ENCODE data around the gene RNU4-1. TPM values are rescaled to one million over a fixed set of nuclear protein-coding genes. Genes with fewer than 3 reads are reported as not detected.

Gene RNU4-1
- total and polyA plus RNA-seq, 9 of the 15 experiments (the other 6 are each of a cell fraction or from before 2014, with no cell fraction given), result under 0.01 to 19,719 (median 3,563) TPM; not detected in 4

DNA sequence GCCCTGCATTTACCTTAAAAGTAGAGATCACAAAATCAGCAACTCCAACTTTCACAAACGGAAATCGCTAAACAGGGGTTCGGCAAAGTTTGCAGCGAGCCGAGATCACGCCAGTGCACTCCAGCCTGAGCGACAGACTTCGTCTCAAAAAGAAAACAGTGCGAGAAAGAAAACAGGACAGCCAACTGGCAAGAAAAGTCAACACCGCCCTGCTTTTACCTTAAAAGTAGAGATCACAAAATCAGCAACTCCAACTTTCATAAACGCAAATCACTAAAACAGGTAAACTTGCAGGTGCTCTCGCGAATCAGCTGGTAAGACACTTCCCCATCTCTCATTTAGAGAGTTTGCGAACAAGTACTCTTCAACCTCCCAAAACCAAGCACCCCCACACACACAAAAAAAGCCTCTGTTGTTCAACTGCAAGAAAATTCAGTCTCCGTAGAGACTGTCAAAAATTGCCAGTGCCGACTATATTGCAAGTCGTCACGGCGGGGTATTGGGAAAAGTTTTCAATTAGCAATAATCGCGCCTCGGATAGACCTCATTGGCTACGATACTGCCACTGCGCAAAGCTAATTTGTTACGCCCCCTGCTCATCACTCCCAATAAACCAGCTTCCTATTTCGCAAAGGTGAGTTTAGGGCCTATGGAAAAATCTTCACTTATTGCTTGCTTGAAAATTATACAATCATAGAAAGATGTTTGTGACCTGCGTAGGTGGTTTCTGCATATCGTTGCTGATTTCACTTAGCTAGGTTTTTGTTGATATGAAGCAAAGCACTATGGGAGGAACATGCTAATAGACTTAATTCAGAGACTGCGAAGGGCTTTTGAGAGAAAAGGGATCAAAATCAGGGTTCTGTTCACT lies at the start of gene RNU4-1 (continued):
- TF ChIP-seq, protein P1, sequence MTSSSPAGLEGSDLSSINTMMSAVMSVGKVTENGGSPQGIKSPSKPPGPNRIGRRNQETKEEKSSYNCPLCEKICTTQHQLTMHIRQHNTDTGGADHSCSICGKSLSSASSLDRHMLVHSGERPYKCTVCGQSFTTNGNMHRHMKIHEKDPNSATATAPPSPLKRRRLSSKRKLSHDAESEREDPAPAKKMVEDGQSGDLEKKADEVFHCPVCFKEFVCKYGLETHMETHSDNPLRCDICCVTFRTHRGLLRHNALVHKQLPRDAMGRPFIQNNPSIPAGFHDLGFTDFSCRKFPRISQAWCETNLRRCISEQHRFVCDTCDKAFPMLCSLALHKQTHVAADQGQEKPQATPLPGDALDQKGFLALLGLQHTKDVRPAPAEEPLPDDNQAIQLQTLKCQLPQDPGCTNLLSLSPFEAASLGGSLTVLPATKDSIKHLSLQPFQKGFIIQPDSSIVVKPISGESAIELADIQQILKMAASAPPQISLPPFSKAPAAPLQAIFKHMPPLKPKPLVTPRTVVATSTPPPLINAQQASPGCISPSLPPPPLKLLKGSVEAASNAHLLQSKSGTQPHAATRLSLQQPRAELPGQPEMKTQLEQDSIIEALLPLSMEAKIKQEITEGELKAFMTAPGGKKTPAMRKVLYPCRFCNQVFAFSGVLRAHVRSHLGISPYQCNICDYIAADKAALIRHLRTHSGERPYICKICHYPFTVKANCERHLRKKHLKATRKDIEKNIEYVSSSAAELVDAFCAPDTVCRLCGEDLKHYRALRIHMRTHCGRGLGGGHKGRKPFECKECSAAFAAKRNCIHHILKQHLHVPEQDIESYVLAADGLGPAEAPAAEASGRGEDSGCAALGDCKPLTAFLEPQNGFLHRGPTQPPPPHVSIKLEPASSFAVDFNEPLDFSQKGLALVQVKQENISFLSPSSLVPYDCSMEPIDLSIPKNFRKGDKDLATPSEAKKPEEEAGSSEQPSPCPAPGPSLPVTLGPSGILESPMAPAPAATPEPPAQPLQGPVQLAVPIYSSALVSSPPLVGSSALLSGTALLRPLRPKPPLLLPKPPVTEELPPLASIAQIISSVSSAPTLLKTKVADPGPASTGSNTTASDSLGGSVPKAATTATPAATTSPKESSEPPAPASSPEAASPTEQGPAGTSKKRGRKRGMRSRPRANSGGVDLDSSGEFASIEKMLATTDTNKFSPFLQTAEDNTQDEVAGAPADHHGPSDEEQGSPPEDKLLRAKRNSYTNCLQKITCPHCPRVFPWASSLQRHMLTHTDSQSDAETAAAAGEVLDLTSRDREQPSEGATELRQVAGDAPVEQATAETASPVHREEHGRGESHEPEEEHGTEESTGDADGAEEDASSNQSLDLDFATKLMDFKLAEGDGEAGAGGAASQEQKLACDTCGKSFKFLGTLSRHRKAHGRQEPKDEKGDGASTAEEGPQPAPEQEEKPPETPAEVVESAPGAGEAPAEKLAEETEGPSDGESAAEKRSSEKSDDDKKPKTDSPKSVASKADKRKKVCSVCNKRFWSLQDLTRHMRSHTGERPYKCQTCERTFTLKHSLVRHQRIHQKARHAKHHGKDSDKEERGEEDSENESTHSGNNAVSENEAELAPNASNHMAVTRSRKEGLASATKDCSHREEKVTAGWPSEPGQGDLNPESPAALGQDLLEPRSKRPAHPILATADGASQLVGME (CRISPR knock-in tag; IDR thresholded peaks at IDR 0.05), result no peak
- TF ChIP-seq NELFE (IDR thresholded peaks at IDR 0.05; ENCODE audit: insufficient read depth, insufficient read length) (peak; percentile 72), HDGF (IDR thresholded peaks at IDR 0.05) (no peak), NCOA2 (IDR thresholded peaks at IDR 0.05; ENCODE audit: partially characterized antibody in 2 of 2) (no peak), EGR1 (conservative IDR thresholded peaks at IDR 0.05) (peak; percentile 58), TCF7 (IDR thresholded peaks at IDR 0.05; ENCODE audit: borderline replicate concordance) (peak; percentile 70; the same call in 1 of the 2 replicates), ZBTB17 (CRISPR knock-in tag; IDR thresholded peaks at IDR 0.05) (0 out of 2 replicates have a peak, but pooled peaks have one; percentile 30), ZNF764 (CRISPR knock-in tag; IDR thresholded peaks at IDR 0.05; ENCODE audit: low read depth) (0 out of 2 replicates have a peak, but pooled peaks have one; percentile 3), MYNN (IDR thresholded peaks at IDR 0.05) (peak; percentile 85; the same call in 1 of the 2 replicates), MYNN (CRISPR knock-in tag; IDR thresholded peaks at IDR 0.05) (no peak), ZNF699 (CRISPR knock-in tag; IDR thresholded peaks at IDR 0.05; ENCODE audit: insufficient replicate concordance) (no peak)
- TF ChIP-seq, protein P2, sequence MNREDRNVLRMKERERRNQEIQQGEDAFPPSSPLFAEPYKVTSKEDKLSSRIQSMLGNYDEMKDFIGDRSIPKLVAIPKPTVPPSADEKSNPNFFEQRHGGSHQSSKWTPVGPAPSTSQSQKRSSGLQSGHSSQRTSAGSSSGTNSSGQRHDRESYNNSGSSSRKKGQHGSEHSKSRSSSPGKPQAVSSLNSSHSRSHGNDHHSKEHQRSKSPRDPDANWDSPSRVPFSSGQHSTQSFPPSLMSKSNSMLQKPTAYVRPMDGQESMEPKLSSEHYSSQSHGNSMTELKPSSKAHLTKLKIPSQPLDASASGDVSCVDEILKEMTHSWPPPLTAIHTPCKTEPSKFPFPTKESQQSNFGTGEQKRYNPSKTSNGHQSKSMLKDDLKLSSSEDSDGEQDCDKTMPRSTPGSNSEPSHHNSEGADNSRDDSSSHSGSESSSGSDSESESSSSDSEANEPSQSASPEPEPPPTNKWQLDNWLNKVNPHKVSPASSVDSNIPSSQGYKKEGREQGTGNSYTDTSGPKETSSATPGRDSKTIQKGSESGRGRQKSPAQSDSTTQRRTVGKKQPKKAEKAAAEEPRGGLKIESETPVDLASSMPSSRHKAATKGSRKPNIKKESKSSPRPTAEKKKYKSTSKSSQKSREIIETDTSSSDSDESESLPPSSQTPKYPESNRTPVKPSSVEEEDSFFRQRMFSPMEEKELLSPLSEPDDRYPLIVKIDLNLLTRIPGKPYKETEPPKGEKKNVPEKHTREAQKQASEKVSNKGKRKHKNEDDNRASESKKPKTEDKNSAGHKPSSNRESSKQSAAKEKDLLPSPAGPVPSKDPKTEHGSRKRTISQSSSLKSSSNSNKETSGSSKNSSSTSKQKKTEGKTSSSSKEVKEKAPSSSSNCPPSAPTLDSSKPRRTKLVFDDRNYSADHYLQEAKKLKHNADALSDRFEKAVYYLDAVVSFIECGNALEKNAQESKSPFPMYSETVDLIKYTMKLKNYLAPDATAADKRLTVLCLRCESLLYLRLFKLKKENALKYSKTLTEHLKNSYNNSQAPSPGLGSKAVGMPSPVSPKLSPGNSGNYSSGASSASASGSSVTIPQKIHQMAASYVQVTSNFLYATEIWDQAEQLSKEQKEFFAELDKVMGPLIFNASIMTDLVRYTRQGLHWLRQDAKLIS (CRISPR knock-in tag; IDR thresholded peaks at IDR 0.05), result peak; percentile 95; the same call in 1 of the 2 replicates
- TF ChIP-seq, protein P3, sequence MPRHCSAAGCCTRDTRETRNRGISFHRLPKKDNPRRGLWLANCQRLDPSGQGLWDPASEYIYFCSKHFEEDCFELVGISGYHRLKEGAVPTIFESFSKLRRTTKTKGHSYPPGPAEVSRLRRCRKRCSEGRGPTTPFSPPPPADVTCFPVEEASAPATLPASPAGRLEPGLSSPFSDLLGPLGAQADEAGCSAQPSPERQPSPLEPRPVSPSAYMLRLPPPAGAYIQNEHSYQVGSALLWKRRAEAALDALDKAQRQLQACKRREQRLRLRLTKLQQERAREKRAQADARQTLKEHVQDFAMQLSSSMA (CRISPR knock-in tag; IDR thresholded peaks at IDR 0.05), result peak; percentile 9; the same call in 1 of the 2 replicates
- TF ChIP-seq, protein P4, sequence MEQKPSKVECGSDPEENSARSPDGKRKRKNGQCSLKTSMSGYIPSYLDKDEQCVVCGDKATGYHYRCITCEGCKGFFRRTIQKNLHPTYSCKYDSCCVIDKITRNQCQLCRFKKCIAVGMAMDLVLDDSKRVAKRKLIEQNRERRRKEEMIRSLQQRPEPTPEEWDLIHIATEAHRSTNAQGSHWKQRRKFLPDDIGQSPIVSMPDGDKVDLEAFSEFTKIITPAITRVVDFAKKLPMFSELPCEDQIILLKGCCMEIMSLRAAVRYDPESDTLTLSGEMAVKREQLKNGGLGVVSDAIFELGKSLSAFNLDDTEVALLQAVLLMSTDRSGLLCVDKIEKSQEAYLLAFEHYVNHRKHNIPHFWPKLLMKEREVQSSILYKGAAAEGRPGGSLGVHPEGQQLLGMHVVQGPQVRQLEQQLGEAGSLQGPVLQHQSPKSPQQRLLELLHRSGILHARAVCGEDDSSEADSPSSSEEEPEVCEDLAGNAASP (IDR thresholded peaks at IDR 0.05), result no peak
